H9 (cell line): ENCODE results near the gene SIGLEC11. TPM values are rescaled to one million over a fixed set of nuclear protein-coding genes. Genes with fewer than 3 reads are reported as not detected.
"Not testable (repeated sequence)": the region's sequence is repeated elsewhere in the genome, so short reads cannot be mapped to it uniquely, and the experiment has no call there.

ENCODE experiments used
- DNase-seq: peaks from one replicate; pipeline ENCODE4 v3.0.0-alpha.2; 2017
- H2AFZ ChIP-seq: one replicate; pipeline ENCODE4 v1.6.1; 2013; ENCODE audit warnings: mild to moderate bottlenecking, low read length, control low read depth, moderate library complexity
- H2AK5ac ChIP-seq: 2 replicates; pipeline ENCODE4 v1.6.1; 2013; ENCODE audit warnings: low read length, control low read depth, mixed read lengths; ENCODE audit not compliant: insufficient read length
- H2BK120ac ChIP-seq: one replicate; pipeline ENCODE4 v1.6.1; 2013; ENCODE audit warnings: low read depth, mild to moderate bottlenecking, low read length, control low read depth, inconsistent platforms; ENCODE audit not compliant: poor library complexity, severe bottlenecking
- H2BK12ac ChIP-seq: 2 replicates; pipeline ENCODE4 v1.6.1; 2013; ENCODE audit warnings: low read length, control low read depth, mixed read lengths, low read depth; ENCODE audit not compliant: insufficient read length
- H2BK15ac ChIP-seq: 2 replicates; pipeline ENCODE4 v1.6.1; 2013; ENCODE audit warnings: low read depth, low read length, control low read depth
- H2BK20ac ChIP-seq: one replicate; pipeline ENCODE4 v1.6.1; 2013; ENCODE audit warnings: low read depth, mild to moderate bottlenecking, low read length, control low read depth, inconsistent platforms; ENCODE audit not compliant: poor library complexity, severe bottlenecking
- H2BK5ac ChIP-seq: 2 replicates; pipeline ENCODE4 v1.6.1; 2013; ENCODE audit warnings: low read length, control low read depth, mixed read lengths; ENCODE audit not compliant: insufficient read length
- H3K14ac ChIP-seq: 2 replicates; pipeline ENCODE4 v1.6.1; 2013; ENCODE audit warnings: low read length, control low read depth; ENCODE audit not compliant: insufficient read depth
- H3K18ac ChIP-seq: 2 replicates; pipeline ENCODE4 v1.6.1; 2013; ENCODE audit warnings: low read depth, mild to moderate bottlenecking, mixed read lengths, low read length, control low read depth; ENCODE audit not compliant: insufficient read length
- H3K23ac ChIP-seq: 2 replicates; pipeline ENCODE4 v1.6.1; 2013; ENCODE audit warnings: low read length, control low read depth, mixed read lengths, low read depth; ENCODE audit not compliant: insufficient read length
- H3K23me2 ChIP-seq: 2 replicates; pipeline ENCODE4 v1.6.1; 2013; ENCODE audit warnings: low read depth, mild to moderate bottlenecking, mixed read lengths, low read length, control low read depth; ENCODE audit not compliant: insufficient read length, poor library complexity, severe bottlenecking
- H3K27ac ChIP-seq: 2 replicates; pipeline ENCODE4 v1.5.1; 2013; ENCODE audit warnings: low read length, control low read depth, mixed read lengths, low read depth; ENCODE audit not compliant: insufficient read length
- H3K27me3 ChIP-seq: 2 replicates; pipeline ENCODE4 v1.6.1; 2013; ENCODE audit warnings: low read length, control low read depth, inconsistent platforms; ENCODE audit not compliant: insufficient read depth
- H3K4ac ChIP-seq: 2 replicates; pipeline ENCODE4 v1.6.1; 2013; ENCODE audit warnings: low read depth, mild to moderate bottlenecking, control low read depth, inconsistent platforms, low read length, moderate library complexity
- H3K4me1 ChIP-seq: 2 replicates; pipeline ENCODE4 v1.6.1; 2013; ENCODE audit warnings: low read length, control low read depth, inconsistent platforms; ENCODE audit not compliant: insufficient read depth
- H3K4me2 ChIP-seq: 2 replicates; pipeline ENCODE4 v1.6.1; 2013; ENCODE audit warnings: low read length, control low read depth, mixed read lengths; ENCODE audit not compliant: insufficient read length, insufficient read depth
- H3K56ac ChIP-seq: 2 replicates; pipeline ENCODE4 v1.6.1; 2013; ENCODE audit warnings: low read depth, mild to moderate bottlenecking, mixed read lengths, low read length, control low read depth; ENCODE audit not compliant: insufficient read length
- H3K79me1 ChIP-seq: 2 replicates; pipeline ENCODE4 v1.6.1; 2013; ENCODE audit warnings: low read depth, mild to moderate bottlenecking, moderate library complexity, low read length, control low read depth, inconsistent platforms; ENCODE audit not compliant: insufficient read depth, poor library complexity, severe bottlenecking
- H3K79me2 ChIP-seq: 2 replicates; pipeline ENCODE4 v1.6.1; 2013; ENCODE audit warnings: low read length, control low read depth, inconsistent platforms; ENCODE audit not compliant: insufficient read depth
- H3K9ac ChIP-seq: 2 replicates; pipeline ENCODE4 v1.6.1; 2013; ENCODE audit warnings: low read length, control low read depth, mixed read lengths; ENCODE audit not compliant: insufficient read length; ENCODE audit errors: extremely low read depth
- H3K9me3 ChIP-seq: one replicate; pipeline ENCODE4 v1.6.1; 2013; ENCODE audit warnings: low read depth, low read length, inconsistent platforms; ENCODE audit not compliant: control insufficient read depth
- H3T11ph ChIP-seq: one replicate; pipeline ENCODE4 v1.6.1; 2013; ENCODE audit warnings: mild to moderate bottlenecking, low read length, control low read depth, inconsistent platforms
- H4K20me1 ChIP-seq: one replicate; pipeline ENCODE4 v1.6.1; 2013; ENCODE audit not compliant: control insufficient read depth, insufficient read length, insufficient read depth
- H4K5ac ChIP-seq: 2 replicates; pipeline ENCODE4 v1.6.1; 2013; ENCODE audit warnings: low read depth, mild to moderate bottlenecking, mixed read lengths, low read length, control low read depth; ENCODE audit not compliant: insufficient read length
- H4K8ac ChIP-seq: replicated peaks from 2 replicates; pipeline ENCODE4 v1.6.1; 2013; ENCODE audit warnings: low read length, control low read depth, mixed read lengths, low read depth; ENCODE audit not compliant: insufficient read length
- H4K91ac ChIP-seq: 2 replicates; pipeline ENCODE4 v1.6.1; 2013; ENCODE audit warnings: low read depth, mild to moderate bottlenecking, moderate library complexity, mixed read lengths, low read length, control low read depth; ENCODE audit not compliant: insufficient read length
- H3K27ac Mint-ChIP-seq, 3 experiments: 2 replicates in 2 of 3; 3 replicates in 1 of 3; pipeline ENCODE4 v1.8.0; 2020 to 2021; ENCODE audit warnings: mixed read lengths in 3 of 3, mild to moderate bottlenecking in 1 of 3, moderate library complexity in 1 of 3
- H3K27me3 Mint-ChIP-seq: 2 replicates; pipeline ENCODE4 v1.8.0; 2021; ENCODE audit warnings: low read depth, mild to moderate bottlenecking, moderate library complexity, mixed read lengths
- H3K36me3 Mint-ChIP-seq, 3 experiments: 2 replicates in 2 of 3; 3 replicates in 1 of 3; pipeline ENCODE4 v1.8.0; 2020 to 2021; ENCODE audit warnings: low read depth in 3 of 3, mixed read lengths in 3 of 3; ENCODE audit not compliant: insufficient read depth in 1 of 3
- H3K4me1 Mint-ChIP-seq, 2 experiments: 2 replicates each; pipeline ENCODE4 v1.8.0; 2020; ENCODE audit warnings: mixed read lengths in 2 of 2
- H3K4me3 Mint-ChIP-seq, 2 experiments: 2 replicates in 1 of 2; 3 replicates in 1 of 2; pipeline ENCODE4 v1.8.0; 2020 to 2021; ENCODE audit warnings: mild to moderate bottlenecking in 2 of 2, mixed read lengths in 2 of 2, moderate library complexity in 1 of 2
- H3K9me3 Mint-ChIP-seq, 2 experiments: 2 replicates in 1 of 2; 3 replicates in 1 of 2; pipeline ENCODE4 v1.8.0; 2020; ENCODE audit warnings: mild to moderate bottlenecking in 2 of 2, mixed read lengths in 2 of 2, moderate library complexity in 1 of 2
- CTCF ChIP-seq: fragments of 200-600 bp; sonication (generic); conservative IDR thresholded peaks from 3 replicates; pipeline ENCODE4 v1.8.0; 2021; ENCODE audit warnings: antibody characterized with exemption, mild to moderate bottlenecking
- WGBS: extraction: QIAGEN DNeasy Blood & Tissue Kit; methylation state at CpG from one replicate; pipeline ENCODE4 v1.1.7; 2013; ENCODE audit warnings: missing lambda C conversion rate, low lambda C conversion rate, mixed read lengths; ENCODE audit not compliant: insufficient read length; ENCODE audit errors: extremely low coverage; 5-methylcytosine and 5-hydroxymethylcytosine counted together
- total RNA-seq: library from RNA; stranded (reverse); gene quantifications from 2 replicates; pipeline ENCODE4 v1.2.1, GENCODE V29; 2021

Gene SIGLEC11
- total RNA-seq, 1 experiment from 2014 or later = not detected

GRCh38 chr19:49971991-49972411, 11.0 kb upstream of the SIGLEC11 start:
- no peak overlapping the region for H2BK15ac ChIP-seq
- no peaks in the 10 kb centered on the region for H3K79me2 ChIP-seq
- no peak overlapping the region for H3K14ac ChIP-seq
- no peak overlapping the region for H2BK120ac ChIP-seq
- no CpG with 5 or more reads among the region's 12 CpGs for WGBS
- Mint-ChIP-seq H3K4me1 (no peaks in the 10 kb centered on the region), H3K36me3 (0 out of 7 replicates have a peak, but pooled peaks cover 0 to 3% (median 0%) of the 10 kb centered on the region in 3 experiments), H3K27me3 (peaks cover 6% of the 10 kb centered on the region), H3K27ac (no peak overlapping the region), H3K9me3 (no peaks in the 10 kb centered on the region), H3K4me3 (no peak overlapping the region)
- no peaks in the 10 kb centered on the region for H3K79me1 ChIP-seq
- no peak for DNase-seq
- H4K5ac ChIP-seq = no peak overlapping the region
- peaks cover 3% of the 10 kb centered on the region for H4K20me1 ChIP-seq
- H2BK20ac ChIP-seq = no peak overlapping the region
- no peak overlapping the region for H3K4me2 ChIP-seq
- H3K27me3 ChIP-seq = no peaks in the 10 kb centered on the region
- H3K23me2 ChIP-seq = no peaks in the 10 kb centered on the region
- no peak overlapping the region for H3K56ac ChIP-seq
- H3K18ac ChIP-seq = no peak overlapping the region
- no peak overlapping the region for H3K23ac ChIP-seq
- H3K4ac ChIP-seq = no peak overlapping the region
- no peak overlapping the region for H4K91ac ChIP-seq
- H3K9ac ChIP-seq = no peak overlapping the region
- H2AK5ac ChIP-seq = no peak overlapping the region
- no peaks in the 10 kb centered on the region for H3K4me1 ChIP-seq
- no peak overlapping the region for H4K8ac ChIP-seq
- H3K27ac ChIP-seq = no peak overlapping the region
- no peak overlapping the region for H3T11ph ChIP-seq
- TF ChIP-seq CTCF = no peak
- H2AFZ ChIP-seq = no peak overlapping the region
- H2BK12ac ChIP-seq = no peak overlapping the region
- H3K9me3 ChIP-seq = no peaks in the 10 kb centered on the region
- no peak overlapping the region for H2BK5ac ChIP-seq

- not testable (repeated sequence) for H2BK12ac ChIP-seq, H3K27ac Mint-ChIP-seq, H4K8ac ChIP-seq, H3K4ac ChIP-seq, H3K4me2 ChIP-seq, H3K23me2 ChIP-seq, H3K9me3 ChIP-seq, H3K9me3 Mint-ChIP-seq, H3T11ph ChIP-seq, DNase-seq, H2BK120ac ChIP-seq, H3K23ac ChIP-seq, H3K18ac ChIP-seq, H3K4me1 Mint-ChIP-seq, H3K14ac ChIP-seq, H3K4me3 Mint-ChIP-seq, H3K27me3 Mint-ChIP-seq, H3K56ac ChIP-seq, H3K27ac ChIP-seq, H4K20me1 ChIP-seq, H2BK20ac ChIP-seq, H3K4me1 ChIP-seq, H3K79me1 ChIP-seq, H3K9ac ChIP-seq, H2BK5ac ChIP-seq, H2AK5ac ChIP-seq, H2AFZ ChIP-seq, H4K91ac ChIP-seq, H3K79me2 ChIP-seq, H3K36me3 Mint-ChIP-seq, H2BK15ac ChIP-seq, H4K5ac ChIP-seq, H3K27me3 ChIP-seq
- no CpG with 5 or more reads among the region's 9 CpGs for WGBS
Observed at GRCh38 chr19:49969355-49969754, 8.4 kb upstream of the SIGLEC11 start.
